ENCODE data around the gene IFT27.

DNA sequence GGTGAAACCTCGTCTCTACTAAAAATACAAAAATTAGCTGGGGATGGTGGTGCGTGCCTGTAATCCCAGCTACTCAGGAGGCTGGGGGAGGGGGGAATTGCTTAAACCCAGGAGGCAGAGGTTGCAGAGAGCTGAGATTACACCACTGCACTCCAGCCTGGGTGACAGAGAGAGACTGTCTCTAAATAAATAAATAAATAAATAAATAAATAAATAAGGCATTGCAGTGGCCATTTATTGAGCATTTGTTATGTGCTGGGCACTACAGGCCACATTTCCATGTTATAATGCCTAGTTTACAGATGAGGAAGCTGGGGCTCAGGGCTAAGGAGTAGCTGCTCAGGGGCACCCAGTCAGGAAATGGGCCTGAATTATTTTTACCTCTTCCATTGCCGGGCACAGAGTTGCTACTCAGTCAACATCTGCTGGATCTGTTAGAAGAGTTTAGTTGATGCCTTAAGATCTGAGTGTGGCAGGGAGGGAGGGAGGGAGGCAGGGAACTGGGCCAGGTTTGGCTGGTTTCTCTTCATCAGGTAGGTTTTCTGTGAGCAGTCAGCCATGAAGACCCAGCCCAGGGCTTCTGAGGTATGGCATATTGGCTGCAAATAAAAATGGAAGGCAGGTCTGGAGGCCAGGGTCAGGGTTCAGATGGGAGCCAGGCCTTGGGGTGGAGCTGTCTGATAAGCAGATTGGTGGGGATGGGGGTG lies 35.3 kb upstream of the IFT27 start:
- no peak for TF ChIP-seq EZH2 (IDR thresholded peaks at IDR 0.05; ENCODE audit: low read length)
- TF ChIP-seq, protein P1, sequence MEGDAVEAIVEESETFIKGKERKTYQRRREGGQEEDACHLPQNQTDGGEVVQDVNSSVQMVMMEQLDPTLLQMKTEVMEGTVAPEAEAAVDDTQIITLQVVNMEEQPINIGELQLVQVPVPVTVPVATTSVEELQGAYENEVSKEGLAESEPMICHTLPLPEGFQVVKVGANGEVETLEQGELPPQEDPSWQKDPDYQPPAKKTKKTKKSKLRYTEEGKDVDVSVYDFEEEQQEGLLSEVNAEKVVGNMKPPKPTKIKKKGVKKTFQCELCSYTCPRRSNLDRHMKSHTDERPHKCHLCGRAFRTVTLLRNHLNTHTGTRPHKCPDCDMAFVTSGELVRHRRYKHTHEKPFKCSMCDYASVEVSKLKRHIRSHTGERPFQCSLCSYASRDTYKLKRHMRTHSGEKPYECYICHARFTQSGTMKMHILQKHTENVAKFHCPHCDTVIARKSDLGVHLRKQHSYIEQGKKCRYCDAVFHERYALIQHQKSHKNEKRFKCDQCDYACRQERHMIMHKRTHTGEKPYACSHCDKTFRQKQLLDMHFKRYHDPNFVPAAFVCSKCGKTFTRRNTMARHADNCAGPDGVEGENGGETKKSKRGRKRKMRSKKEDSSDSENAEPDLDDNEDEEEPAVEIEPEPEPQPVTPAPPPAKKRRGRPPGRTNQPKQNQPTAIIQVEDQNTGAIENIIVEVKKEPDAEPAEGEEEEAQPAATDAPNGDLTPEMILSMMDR (optimal IDR thresholded peaks at IDR 0.05 in 1 of 3, IDR thresholded peaks at IDR 0.05 in 1 of 3, conservative IDR thresholded peaks at IDR 0.05 in 1 of 3; ENCODE audit: extremely low read depth in 1 of 3, insufficient read depth in 2 of 3, low read length in 3 of 3) = no peak
